ENCODE results near the gene IGF2BP3.

Gene IGF2BP3

DNA sequence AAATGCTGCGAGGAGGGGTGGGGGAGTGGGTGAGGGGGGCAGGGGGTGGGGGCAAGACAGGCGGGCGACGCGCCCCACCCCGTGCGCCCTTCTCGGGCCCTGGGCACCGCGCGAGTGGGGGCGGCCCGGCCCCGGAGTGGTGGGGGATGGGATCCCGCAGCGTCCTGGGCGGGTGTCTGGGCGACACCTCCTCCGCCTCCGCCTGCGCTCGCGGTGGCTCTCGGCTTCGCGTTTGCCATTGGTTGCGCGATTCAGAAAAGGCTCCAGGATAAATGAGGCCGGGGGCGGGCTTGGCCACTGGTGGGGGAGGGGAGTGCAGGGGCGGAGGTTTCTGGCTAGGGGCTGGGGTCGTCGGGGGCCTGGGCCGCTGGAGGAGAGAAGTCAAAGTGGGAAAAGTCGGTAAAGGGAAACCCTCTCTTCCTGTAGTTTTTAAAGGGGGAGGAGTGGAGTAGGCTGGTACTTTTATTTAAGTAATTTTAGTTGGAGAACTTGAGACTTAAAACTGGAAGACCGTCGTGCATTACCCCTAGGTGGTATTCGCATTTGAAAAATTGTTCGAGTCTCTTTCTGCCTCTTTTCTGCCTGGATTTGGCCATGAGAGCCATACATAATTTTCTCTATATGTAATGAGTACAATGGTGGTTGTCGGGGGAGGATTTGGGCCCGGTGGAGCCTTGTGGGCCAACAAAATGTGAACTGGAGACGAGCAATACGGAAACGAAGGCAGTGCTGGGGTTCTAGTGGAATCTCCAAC lies 992 bp upstream of the IGF2BP3 start:
- DNase-seq = peak; percentile 49

GRCh38 chr7:23469961-23470250 lies 385 bp downstream of the IGF2BP3 start:
- peak; percentile 37 for DNase-seq

DNA sequence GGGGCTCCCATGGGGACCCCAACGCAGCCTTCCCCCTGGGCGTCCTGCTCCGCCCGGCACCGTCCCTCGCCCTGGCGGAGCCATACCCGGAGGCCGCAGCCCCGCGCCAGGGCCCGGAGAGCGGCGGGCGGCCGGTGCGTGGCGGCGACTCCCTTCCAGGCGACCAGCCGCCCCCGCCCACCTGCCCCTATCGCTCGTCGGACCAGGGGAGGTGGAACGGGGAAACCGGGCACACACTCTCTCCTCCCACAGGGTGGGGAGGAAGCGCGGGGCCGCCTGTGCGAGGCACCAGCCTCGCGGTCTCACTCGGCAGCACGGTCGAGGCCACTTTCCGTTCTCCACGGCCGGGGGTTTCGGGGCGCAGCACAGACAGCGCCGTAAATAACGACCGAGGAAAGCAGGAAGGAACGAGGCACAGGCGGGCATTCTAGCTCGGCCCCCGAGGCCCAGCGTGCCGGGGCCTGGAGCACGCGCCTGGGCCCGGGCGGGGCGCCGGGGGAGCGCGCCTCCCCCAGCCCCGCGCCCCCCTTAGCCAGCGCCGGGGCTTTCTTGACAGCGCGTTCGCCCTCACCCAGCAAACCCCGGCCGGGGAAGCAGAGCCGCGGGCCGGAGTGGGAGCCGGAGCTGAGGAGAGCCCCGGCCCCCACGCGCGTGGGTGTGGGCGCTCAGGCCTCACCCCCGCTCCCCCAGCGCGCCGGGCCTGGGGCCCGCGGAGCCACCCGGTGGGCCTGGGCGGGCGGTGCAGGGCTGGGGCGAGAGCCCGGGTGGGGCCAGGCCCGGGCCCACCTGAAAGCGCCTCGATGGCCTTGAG lies 936 bp downstream of the IGF2BP3 start:
- peak; percentile 45 for DNase-seq

- DNase-seq = peak; percentile 34
Observed at GRCh38 chr7:23468526-23469149, 1.7 kb downstream of the IGF2BP3 start.

GRCh38 chr7:23467806-23468525 lies 2.3 kb downstream of the IGF2BP3 start:
- peak; percentile 39 for DNase-seq

- no peak for DNase-seq
Observed at GRCh38 chr7:23467291-23467805, 2.9 kb downstream of the IGF2BP3 start.

DNA sequence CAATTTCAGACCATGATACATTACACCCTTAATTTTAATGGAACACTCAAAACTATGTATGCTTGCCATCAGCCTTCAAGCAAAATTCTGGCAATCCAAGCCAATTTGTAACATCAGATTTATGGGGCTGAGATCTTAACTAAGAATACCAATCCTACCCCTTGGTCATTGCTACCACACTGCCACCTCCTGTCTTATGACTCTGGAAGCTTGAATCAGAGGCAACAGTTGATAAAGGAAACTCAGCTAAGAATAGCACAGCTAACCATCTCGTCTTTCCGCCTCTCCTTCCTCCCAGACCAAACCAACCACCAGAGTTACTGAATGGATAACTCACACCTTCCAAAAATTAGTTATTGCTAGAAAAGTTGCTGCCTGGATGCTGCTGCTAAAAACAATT lies 7.4 kb downstream of the IGF2BP3 start:
- no peak for DNase-seq

DNA sequence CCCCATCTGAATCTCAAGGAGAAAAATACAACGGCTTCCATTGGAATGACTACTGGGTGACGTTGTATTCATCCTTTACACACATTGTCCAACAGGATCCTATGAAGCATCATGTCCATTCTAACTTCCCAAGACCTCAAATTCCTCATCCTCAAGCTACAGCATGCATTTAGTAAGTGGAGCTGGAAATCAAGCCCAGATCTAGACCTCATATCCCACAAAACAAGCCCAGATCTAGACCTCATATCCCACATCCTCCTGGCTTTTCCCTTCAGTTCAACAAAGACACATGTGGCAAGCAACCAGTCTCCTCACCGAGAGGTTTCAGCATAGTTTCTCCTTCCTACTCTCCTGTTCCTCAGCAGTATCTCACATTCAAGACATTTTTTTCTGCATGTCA lies 12.2 kb downstream of the IGF2BP3 start:
- DNase-seq = no peak

GRCh38 chr7:23456093-23456492 lies 14.2 kb downstream of the IGF2BP3 start:
- DNase-seq = no peak

DNA sequence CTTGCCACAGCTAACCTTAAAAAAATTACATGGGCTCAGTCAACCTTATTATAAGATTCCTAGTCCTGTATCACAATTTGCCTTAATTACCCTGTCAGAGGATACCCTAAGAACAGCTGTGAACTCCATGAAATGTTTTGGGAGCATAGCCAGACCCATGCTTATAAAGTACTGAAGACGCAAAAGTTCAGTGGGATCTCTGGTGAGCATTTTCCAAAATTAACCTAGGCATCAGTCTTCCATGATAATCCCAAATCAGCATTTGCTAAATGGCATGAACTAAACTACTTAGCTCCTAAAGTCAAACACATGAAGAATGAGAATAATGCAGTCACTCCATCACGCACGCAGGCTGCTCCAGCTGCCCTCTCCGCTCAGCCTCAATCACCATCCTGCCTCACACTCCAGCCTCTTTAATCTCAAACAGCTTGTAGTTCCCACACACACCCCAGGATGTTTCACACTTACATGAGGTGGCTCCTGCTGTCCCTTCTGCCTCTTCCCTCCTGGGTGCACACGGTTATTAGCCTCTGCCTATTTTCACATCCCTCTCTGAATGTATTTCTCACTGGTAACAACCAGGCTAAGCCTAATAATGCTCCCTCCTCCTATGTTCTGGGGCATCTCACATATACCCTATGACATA lies 15.3 kb downstream of the IGF2BP3 start:
- no peak for DNase-seq

DNA sequence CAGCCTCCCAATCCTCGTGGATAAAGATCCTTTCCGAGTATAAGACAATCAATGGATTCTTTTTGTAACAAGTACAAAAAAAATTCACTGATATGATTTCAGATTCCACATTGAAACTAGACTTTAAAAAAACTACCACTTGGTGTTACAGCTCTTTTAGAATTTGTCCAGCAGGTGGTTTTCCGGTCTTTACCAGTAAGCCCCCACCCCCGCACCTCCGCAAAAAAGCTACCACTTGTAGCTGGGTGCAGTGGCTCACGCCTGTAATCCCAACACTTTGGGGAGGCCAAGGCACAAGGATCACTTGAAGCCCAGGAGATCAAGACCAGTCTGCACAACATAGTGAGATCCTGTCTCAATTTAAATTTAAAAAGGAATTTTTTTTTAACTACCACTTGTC lies 19.8 kb downstream of the IGF2BP3 start:
- no peak for DNase-seq

- DNase-seq = no peak
Observed at GRCh38 chr7:23449941-23450340, 20.4 kb downstream of the IGF2BP3 start.

- no peak for DNase-seq
Observed at GRCh38 chr7:23445326-23445725, 25.0 kb downstream of the IGF2BP3 start.

DNA sequence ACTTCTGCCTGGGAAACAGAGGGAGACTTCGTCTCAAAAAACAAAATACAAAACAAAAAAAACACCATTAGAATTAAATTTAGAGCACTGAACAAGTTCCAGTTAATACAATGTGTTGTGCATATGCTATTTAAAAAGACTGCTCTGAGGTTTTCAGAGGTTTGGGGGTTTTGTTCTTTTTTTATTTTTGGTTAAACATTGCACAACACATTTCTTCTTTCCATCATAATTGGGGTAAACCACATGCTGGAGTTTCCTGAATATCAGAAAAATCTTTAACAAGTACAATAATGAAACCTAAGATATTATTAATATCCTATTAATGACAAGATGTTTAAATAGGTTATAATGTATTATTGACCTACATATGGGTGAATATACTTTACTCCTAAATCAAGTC lies 26.3 kb downstream of the IGF2BP3 start:
- no peak for DNase-seq

DNA sequence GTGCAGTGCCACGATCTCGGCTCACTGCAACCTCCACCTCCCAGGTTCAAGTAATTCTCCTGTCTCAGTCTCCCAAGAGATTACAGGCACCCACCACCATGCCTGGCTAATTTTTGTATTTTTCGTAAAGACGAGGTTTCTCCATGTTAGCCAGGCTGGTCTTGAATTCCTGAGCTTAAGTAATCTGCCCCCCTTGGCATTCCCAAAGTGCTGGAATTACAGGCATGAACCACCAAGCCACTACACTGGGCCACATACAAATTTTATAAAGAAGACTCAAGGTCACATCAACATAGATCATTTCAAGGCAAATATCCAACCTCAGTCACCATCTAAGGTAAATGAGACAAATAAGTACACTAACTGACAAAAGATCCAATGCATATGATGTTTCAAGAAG lies 32.1 kb downstream of the IGF2BP3 start:
- no peak for DNase-seq

DNA sequence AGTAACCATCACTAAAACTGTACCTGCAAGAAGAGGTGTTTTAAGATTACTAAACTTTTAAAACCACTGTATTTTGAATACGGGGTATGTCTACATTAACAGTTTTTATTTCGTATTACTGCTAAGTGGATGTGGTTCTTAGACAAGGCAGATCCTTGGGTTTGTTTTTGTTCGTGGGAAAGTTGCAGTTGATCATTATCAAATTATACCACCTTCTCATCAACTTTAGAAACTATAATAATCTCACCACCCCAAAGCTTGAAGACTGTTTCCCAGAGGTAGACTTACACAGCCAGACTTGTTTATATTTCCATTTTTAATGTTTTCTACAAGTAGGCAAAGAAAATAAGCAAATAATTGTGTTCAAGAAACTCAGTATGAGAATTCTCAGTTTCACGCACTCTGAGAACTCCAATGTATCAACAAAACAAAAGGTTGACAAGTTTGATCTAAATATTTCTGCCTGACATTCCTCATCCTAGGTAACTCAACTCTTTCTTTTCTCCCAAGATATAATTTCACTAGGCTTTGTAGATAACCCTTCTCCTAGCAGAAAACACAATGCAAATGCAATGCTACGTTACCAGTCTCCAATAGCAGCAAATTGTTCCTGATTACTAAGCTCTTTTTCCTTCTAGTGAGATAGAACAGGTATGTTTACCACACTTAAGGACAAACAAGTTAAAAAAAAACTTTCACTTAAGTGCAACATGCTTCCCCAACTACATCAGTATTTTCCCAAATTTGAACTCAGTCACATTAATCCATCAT lies 36.0 kb downstream of the IGF2BP3 start:
- DNase-seq = no peak

GRCh38 chr7:23431702-23432199 lies 38.5 kb downstream of the IGF2BP3 start:
- DNase-seq = no peak

GRCh38 chr7:23430893-23431259 lies 39.4 kb downstream of the IGF2BP3 start:
- DNase-seq = no peak

GRCh38 chr7:23426876-23427275 lies 43.4 kb downstream of the IGF2BP3 start:
- DNase-seq = no peak

DNA sequence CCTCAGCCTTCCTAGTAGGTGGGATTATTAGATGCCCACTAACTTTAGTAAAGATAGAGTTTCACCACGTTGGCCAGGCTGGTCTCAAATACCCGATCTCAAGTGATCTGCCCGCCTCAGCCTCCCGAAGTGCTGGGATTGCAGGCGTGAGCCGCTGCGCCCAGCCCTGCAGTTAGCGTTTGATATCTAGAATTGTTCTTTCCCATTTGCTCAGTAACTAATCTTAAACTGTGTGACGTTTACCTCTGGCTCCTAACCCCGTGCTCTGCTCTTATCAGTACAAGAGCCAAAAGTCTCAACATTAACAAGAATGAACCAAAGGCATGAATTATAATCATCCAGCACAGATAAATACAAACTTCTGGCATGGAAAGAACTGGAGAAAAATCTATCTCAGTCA lies 47.4 kb downstream of the IGF2BP3 start:
- no peak for DNase-seq

DNA sequence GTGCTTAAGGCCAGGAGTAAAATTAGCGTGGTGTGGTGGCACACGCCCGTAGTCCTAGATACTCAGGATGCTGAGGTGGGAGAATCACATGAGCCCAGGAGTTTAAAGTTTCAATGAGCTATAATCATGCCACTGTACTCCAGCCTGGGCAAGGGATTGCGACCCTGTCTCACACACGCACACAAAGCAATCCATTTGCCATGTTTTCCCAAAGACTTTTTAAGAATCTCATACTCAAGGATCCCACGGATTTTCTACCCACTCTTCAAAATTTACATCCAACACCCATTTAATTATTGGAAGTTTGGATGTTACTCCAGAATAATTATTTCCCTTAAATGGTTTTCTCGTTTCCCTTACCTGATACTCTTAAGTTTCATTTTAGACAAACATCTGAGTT lies 47.9 kb downstream of the IGF2BP3 start:
- DNase-seq = no peak

DNA sequence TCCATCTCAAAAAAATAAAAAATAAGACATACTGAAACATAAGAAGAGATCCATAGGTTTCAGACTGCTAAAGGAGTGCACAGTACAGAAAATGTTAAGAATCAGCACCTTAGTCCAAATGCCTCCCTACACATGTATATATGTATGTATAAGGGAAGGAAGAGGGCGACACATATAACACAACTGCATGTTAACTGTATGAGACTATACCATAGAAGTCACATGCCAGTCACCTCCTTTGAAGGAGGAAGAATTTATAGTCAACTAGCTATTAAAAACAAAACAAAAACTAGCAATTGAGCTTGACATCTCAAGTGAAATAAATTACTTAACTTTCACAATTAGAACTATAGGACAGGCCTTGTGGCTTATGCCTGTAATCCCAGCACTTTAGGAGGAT lies 50.4 kb downstream of the IGF2BP3 start:
- no peak for DNase-seq
